ENCODE results near the gene TYW1.

Gene TYW1, protein sequence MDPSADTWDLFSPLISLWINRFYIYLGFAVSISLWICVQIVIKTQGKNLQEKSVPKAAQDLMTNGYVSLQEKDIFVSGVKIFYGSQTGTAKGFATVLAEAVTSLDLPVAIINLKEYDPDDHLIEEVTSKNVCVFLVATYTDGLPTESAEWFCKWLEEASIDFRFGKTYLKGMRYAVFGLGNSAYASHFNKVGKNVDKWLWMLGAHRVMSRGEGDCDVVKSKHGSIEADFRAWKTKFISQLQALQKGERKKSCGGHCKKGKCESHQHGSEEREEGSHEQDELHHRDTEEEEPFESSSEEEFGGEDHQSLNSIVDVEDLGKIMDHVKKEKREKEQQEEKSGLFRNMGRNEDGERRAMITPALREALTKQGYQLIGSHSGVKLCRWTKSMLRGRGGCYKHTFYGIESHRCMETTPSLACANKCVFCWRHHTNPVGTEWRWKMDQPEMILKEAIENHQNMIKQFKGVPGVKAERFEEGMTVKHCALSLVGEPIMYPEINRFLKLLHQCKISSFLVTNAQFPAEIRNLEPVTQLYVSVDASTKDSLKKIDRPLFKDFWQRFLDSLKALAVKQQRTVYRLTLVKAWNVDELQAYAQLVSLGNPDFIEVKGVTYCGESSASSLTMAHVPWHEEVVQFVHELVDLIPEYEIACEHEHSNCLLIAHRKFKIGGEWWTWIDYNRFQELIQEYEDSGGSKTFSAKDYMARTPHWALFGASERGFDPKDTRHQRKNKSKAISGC

DNA sequence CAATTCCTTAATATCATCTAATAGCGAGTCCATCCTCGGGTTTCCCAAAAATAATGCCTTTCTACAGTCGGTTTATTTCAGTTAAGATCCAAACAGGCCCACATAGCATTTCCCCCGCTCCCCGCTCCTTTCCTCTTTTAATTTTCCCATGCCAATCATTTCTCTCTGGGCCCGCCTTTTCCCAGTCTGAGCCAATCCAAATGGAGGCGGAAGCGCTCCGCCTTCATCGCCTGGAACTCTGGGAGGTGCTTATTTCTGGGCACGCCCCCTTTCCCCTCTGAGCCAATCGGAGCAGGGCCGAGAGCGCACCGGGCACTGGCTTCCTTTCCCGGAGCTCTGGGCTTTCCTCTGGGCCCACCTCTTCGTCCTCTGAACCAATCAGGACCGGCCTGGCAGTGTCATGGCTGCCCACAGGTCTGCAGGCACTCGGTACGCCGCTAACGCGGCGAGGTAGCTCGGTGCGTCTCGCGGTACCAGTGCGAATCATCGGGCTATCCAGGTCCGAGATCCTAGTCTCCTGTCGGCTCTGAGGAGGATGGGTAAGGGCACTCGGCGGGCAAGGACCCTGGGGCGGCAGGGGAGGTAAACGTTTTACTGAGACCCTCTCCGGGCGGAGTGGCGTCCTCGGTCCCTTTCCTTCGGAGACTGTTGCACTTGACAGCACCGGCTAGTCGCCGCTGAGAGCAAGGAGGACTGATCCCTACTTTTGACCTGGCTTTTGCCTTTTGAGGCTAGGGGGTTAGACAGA is at the start of gene TYW1:
Gene TYW1, plus strand, starts transcription at position 390 of the 748 bp plus-strand sequence. Its CDS starts 146 bp downstream, at position 536.
- peak within 1 kb of the TSS; percentile 87 for H3K4me3 ChIP-seq (ENCODE audit: control insufficient read depth, low read depth, low read length)
- DNase-seq (ENCODE audit: low read depth) = peak; percentile 96

DNA sequence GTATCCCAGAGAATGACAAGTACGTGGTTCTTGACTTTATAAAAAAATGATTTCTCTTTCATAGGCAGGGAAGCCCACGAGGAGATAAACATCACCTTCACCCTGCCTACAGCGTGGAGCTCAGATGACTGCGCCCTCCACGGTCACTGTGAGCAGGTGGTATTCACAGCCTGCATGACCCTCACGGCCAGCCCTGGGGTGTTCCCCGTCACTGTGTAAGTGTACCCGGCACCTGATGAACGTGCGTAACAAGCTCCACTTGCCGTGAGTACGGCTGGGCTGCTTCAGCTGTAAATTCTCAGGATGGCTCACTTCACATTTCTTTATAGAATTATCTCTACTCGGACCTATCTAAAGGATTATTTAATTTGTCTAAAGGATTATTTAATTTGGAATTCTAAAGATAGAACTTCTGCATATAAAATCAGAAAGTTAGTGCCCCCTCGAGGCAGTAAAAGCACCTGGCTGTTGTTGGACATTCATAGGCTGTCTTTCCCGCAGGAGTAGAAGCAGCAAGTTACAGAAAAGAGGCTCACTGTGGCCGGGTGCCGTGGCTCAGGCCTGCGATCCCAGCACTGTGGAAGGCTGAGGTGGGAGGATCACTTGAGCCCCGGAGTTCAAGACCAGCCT is 48.0 kb upstream of the TYW1 start:
- no peak for DNase-seq (ENCODE audit: low read depth)
- TF ChIP-seq, protein P1, sequence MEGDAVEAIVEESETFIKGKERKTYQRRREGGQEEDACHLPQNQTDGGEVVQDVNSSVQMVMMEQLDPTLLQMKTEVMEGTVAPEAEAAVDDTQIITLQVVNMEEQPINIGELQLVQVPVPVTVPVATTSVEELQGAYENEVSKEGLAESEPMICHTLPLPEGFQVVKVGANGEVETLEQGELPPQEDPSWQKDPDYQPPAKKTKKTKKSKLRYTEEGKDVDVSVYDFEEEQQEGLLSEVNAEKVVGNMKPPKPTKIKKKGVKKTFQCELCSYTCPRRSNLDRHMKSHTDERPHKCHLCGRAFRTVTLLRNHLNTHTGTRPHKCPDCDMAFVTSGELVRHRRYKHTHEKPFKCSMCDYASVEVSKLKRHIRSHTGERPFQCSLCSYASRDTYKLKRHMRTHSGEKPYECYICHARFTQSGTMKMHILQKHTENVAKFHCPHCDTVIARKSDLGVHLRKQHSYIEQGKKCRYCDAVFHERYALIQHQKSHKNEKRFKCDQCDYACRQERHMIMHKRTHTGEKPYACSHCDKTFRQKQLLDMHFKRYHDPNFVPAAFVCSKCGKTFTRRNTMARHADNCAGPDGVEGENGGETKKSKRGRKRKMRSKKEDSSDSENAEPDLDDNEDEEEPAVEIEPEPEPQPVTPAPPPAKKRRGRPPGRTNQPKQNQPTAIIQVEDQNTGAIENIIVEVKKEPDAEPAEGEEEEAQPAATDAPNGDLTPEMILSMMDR (conservative IDR thresholded peaks at IDR 0.05; ENCODE audit: control insufficient read depth, insufficient read depth, low read depth, low read length) = no peak
- no peak overlapping the region for H3K4me3 ChIP-seq (ENCODE audit: control insufficient read depth, low read depth, low read length)

DNA sequence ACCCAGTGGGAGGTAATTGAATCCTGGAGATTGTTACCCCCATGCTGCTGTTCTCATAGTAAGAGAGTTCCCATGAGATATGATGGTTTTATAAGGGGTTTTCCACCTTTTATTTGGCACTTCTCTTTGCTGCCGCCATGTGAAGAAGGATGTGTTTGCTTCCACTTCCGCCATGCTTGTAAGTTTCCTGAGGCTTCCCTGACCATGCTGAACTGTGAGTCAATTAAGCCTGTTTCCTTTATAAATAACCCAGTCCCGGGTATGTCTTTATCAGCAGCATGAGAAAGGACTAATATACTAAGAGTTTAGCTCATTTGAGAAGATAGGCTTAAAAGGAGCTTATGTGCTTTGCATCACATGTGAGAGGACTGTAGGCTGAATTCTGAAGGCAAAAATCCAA is 46.3 kb upstream of the TYW1 start:
- H3K4me3 ChIP-seq (ENCODE audit: control insufficient read depth, low read depth, low read length) = no peak overlapping the region
- peak; percentile 12 for DNase-seq (ENCODE audit: low read depth)
- TF ChIP-seq, protein P1 (conservative IDR thresholded peaks at IDR 0.05; ENCODE audit: control insufficient read depth, insufficient read depth, low read depth, low read length) = no peak

DNA sequence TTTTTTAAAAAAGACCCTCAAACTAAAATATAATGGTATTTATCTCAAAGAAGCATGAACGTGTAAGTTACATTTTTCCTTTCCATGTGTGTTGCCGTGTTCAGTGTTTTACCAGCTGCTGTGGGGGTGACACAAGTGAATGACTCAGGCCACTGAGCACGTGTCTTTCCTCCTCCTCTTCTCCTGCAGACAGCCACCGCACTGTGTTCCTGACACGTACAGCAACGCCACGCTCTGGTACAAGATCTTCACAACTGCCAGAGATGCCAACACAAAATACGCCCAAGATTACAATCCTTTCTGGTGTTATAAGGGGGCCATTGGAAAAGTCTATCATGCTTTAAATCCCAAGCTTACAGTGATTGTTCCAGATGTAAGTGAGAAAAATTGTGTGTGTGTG is 45.9 kb upstream of the TYW1 start:
- H3K4me3 ChIP-seq (ENCODE audit: control insufficient read depth, low read depth, low read length) = no peak overlapping the region
- TF ChIP-seq, protein P1 (conservative IDR thresholded peaks at IDR 0.05; ENCODE audit: control insufficient read depth, insufficient read depth, low read depth, low read length) = peak; percentile 12
- peak; percentile 81 for DNase-seq (ENCODE audit: low read depth)

DNA sequence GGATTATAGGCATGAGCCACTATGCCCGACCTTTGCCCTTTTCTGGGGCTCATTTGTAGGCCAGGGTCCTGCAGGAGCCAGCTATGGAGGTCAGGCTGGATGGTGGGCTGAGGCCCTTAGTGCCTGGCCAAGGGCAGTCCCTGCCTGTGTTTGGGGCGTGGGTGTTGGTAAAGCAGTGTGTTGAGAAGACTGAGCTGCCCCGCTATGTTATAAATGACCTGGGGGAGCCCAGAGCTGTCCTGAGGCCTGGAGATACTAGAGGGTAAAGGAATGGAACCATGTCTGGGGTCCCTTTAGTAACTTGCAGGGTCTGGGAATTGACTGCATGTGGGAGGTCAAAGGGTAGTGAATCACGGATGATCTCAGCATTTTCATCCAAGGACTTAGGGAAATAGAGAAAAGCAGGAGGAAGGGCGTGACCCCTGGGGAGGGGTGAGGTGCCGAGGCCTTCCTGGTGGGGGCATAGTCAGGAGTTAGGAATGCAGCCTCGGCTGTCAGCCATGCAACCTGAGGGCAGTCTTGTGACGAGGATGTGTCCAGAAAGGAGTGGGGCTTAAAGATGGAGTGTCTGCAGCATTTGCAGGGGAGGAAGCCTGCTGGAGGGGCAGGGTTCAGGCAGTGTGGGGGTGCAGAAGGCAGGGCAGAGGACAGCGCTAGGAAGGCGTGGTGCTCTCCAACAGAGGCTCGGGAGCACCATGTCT is 44.1 kb upstream of the TYW1 start:
- TF ChIP-seq, protein P1 (conservative IDR thresholded peaks at IDR 0.05; ENCODE audit: control insufficient read depth, insufficient read depth, low read depth, low read length) = no peak
- H3K4me3 ChIP-seq (ENCODE audit: control insufficient read depth, low read depth, low read length) = no peak overlapping the region
- peak; percentile 83 for DNase-seq (ENCODE audit: low read depth)

DNA sequence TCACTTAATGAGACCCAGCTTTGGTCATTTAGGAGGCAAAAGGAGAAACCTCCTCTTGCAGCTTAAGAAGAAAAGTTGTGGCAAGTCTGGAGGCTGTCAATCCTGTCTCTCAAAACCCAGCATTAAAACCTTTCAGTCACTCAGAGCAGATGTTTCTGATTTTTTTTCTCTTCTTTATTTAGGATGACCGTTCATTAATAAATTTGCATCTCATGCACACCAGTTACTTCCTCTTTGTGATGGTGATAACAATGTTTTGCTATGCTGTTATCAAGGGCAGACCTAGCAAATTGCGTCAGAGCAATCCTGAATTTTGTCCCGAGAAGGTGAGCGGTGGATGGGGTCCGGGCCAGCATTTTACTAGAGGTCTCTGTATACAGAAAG is 43.6 kb upstream of the TYW1 start:
- TF ChIP-seq, protein P1 (conservative IDR thresholded peaks at IDR 0.05; ENCODE audit: control insufficient read depth, insufficient read depth, low read depth, low read length) = no peak
- no peak for DNase-seq (ENCODE audit: low read depth)
- H3K4me3 ChIP-seq (ENCODE audit: control insufficient read depth, low read depth, low read length) = no peak overlapping the region

Data from fibroblast of mammary gland (primary cell).